DOHH2 (cell line): Measurements from ENCODE around the gene STK4.

Experiments
- CTCF ChIP-seq: fragments of 200-600 bp; sonication (generic); IDR thresholded peaks from one replicate; pipeline ENCODE4 v1.5.1; 2014; ENCODE audit warnings: antibody characterized with exemption, mild to moderate bottlenecking, low read depth, low read length; ENCODE audit not compliant: poor library complexity, severe bottlenecking
- EZH2phosphoT487 ChIP-seq: fragments of 200-600 bp; sonication (generic); IDR thresholded peaks from 2 replicates; pipeline ENCODE4 v1.6.1; 2017; ENCODE audit warnings: borderline replicate concordance, mild to moderate bottlenecking, antibody characterized with exemption, low read length, moderate library complexity, mixed read lengths

- TF ChIP-seq CTCF (no peak), EZH2phosphoT487 (no peak)
Observed at GRCh38 chr20:45060294-45060693, 94.0 kb downstream of the STK4 start.
